K562 (cell line): ENCODE measurements around the gene GOLGA8B. TPM values are rescaled to one million over a fixed set of nuclear protein-coding genes. Genes with fewer than 3 reads are reported as not detected.

ENCODE experiments used
- BRF1 ChIP-seq: IDR thresholded peaks from 3 replicates; pipeline ENCODE4 v1.6.1; 2011; ENCODE audit warnings: borderline replicate concordance, mild to moderate bottlenecking; ENCODE audit not compliant: insufficient read length; ENCODE audit errors: extremely low read depth
- CREBBP ChIP-seq: IDR thresholded peaks from one replicate; pipeline ENCODE4 v1.6.1; 2012; ENCODE audit warnings: low read depth, mild to moderate bottlenecking, control low read depth, inconsistent platforms, low read length
- CUX1 ChIP-seq: fragments of 200-800 bp; sonication (Bioruptor generic); IDR thresholded peaks from 2 replicates; pipeline ENCODE4 v1.6.1; 2016; ENCODE audit warnings: missing genetic modification characterization, missing compliant biosample characterization
- DNMT1 ChIP-seq: fragments of 450-650 bp; IDR thresholded peaks from 2 replicates; pipeline ENCODE4 v1.6.1; 2016; ENCODE audit warnings: antibody characterized with exemption, mild to moderate bottlenecking
- E2F3 ChIP-seq: fragments of 250-450 bp; sonication (Bioruptor Pico); IDR thresholded peaks from 2 replicates; pipeline ENCODE4 v1.4.0; 2020; ENCODE audit warnings: mild to moderate bottlenecking
- EZH2 ChIP-seq: IDR thresholded peaks from 2 replicates; pipeline ENCODE4 v1.6.1; 2012; ENCODE audit warnings: low read depth, mild to moderate bottlenecking, inconsistent platforms, low read length, borderline replicate concordance
- HDAC2 ChIP-seq: fragments of 450-650 bp; IDR thresholded peaks from 2 replicates; pipeline ENCODE4 v1.6.1; 2016; ENCODE audit warnings: mild to moderate bottlenecking
- HMGXB4 ChIP-seq: sonication (generic); formaldehyde crosslinking; IDR thresholded peaks from 2 replicates; pipeline ENCODE4 v1.8.1; 2023; ENCODE audit warnings: mild to moderate bottlenecking, missing genetic modification reagents
- NKRF ChIP-seq: fragments of 450-650 bp; IDR thresholded peaks from 2 replicates; pipeline ENCODE4 v1.6.1; 2016; ENCODE audit warnings: borderline replicate concordance
- NR1H2 ChIP-seq: sonication (generic); formaldehyde crosslinking; IDR thresholded peaks from 2 replicates; pipeline ENCODE4 v1.4.0; 2020; ENCODE audit warnings: mild to moderate bottlenecking, missing genetic modification reagents
- RBM14 ChIP-seq: fragments of 200-400 bp; formaldehyde crosslinking; IDR thresholded peaks from 2 replicates; pipeline ENCODE4 v1.6.1; 2018; ENCODE audit warnings: low read depth, mild to moderate bottlenecking, low read length, moderate library complexity, borderline replicate concordance; ENCODE audit not compliant: insufficient read depth
- RCOR1 ChIP-seq, 2 experiments: IDR thresholded peaks; 2 replicates each; pipeline ENCODE4 v1.6.1; 2012; ENCODE audit warnings: low read depth in 2 of 2, low read length in 2 of 2, borderline replicate concordance in 1 of 2, improper control_type of control experiment in 1 of 2
- UBTF ChIP-seq, 2 experiments: IDR thresholded peaks; 2 replicates each; pipeline ENCODE4 v1.6.1; 2012; ENCODE audit warnings: improper control_type of control experiment in 2 of 2, low read depth in 2 of 2, low read length in 2 of 2, borderline replicate concordance in 1 of 2
- ZNF133 ChIP-seq: fragments of 250-450 bp; sonication (Bioruptor Pico); IDR thresholded peaks from 2 replicates; pipeline ENCODE4 v1.4.0; 2020; ENCODE audit warnings: mild to moderate bottlenecking
- polyA plus RNA-seq, 8 experiments: library from polyadenylated mRNA; depleted of rRNA in 4 of 8; stranded (reverse) in 5 of 8; unstranded in 3 of 8; fragments of >200 nt; fragmentation: Nextera tagmentation in 2 of 8; fragmentation: Illumina TruSeq in 1 of 8; extraction: Ambion mirVana in 2 of 8; extraction: Trizol in 1 of 8; gene quantifications; 2 replicates each; pipeline versions ENCODE4 v1.2.1 to v1.2.3, GENCODE V29; 2011 to 2014; ENCODE audit warnings: inconsistent platforms in 1 of 8, missing spikeins in 1 of 8
- total RNA-seq, 7 experiments: library from RNA; depleted of rRNA in 6 of 7; stranded (reverse); fragments of >200 nt in 6 of 7; fragmentation: Illumina TruSeq in 2 of 7; extraction: Trizol in 2 of 7; gene quantifications; 2 replicates each; pipeline versions ENCODE4 v1.2.1 to v1.2.3, GENCODE V29; 2011 to 2021; ENCODE audit warnings: low replicate concordance in 1 of 7

GOLGA8B gene
- total and polyA plus RNA-seq, 9 of the 15 experiments (the other 6 are each of a cell fraction or from before 2014, with no cell fraction given) = 7.9 to 236 (median 54.1) TPM

- TF ChIP-seq EZH2 (no peak), ZNF133 (CRISPR knock-in tag) (no peak), E2F3 (CRISPR knock-in tag) (no peak), BRF1 (no peak), HDAC2 (no peak), RCOR1 (IDR thresholded peaks at IDR 0.05; ENCODE audit: borderline replicate concordance in 1 of 2, low read depth in 2 of 2, low read length in 2 of 2) (no peak), RBM14 (no peak), NR1H2 (0 out of 2 replicates have a peak, but pooled peaks have one; percentile 60), CREBBP (no peak), NKRF (no peak), CUX1 (no peak), HMGXB4 (CRISPR knock-in tag) (0 out of 2 replicates have a peak, but pooled peaks have one; percentile 47), UBTF (IDR thresholded peaks at IDR 0.05; ENCODE audit: borderline replicate concordance in 1 of 2, low read depth in 2 of 2, low read length in 2 of 2) (peak; percentile 11 to 30; a peak in 2 of 4 replicates), DNMT1 (no peak)
These were observed at the start of gene GOLGA8B (continued) for GRCh38 chr15:34583399-34584329.
